Measurements from ENCODE around the gene KCNQ1.

The KCNQ1 gene

GRCh38 chr11:2776351-2777061 lies 331.7 kb downstream of the KCNQ1 start:
- peak; percentile 54 for DNase-seq

GRCh38 chr11:2777386-2777785 lies 332.6 kb downstream of the KCNQ1 start:
- DNase-seq: peak; percentile 80

GRCh38 chr11:2777871-2778629 lies 333.2 kb downstream of the KCNQ1 start:
- DNase-seq: peak; percentile 68

- peak; percentile 64 for DNase-seq
Observed at GRCh38 chr11:2778630-2779498, 334.1 kb downstream of the KCNQ1 start.

- peak; percentile 51 for DNase-seq
Observed at GRCh38 chr11:2779499-2779980, 334.7 kb downstream of the KCNQ1 start.

GRCh38 chr11:2779981-2780849 lies 335.4 kb downstream of the KCNQ1 start:
- DNase-seq: peak; percentile 56

GRCh38 chr11:2780850-2781407 lies 336.1 kb downstream of the KCNQ1 start:
- DNase-seq: no peak

- DNase-seq: peak; percentile 40
Observed at GRCh38 chr11:2781408-2782274, 336.8 kb downstream of the KCNQ1 start.

- DNase-seq: no peak
Observed at GRCh38 chr11:2782769-2783168, 338.0 kb downstream of the KCNQ1 start.

GRCh38 chr11:2783536-2784082 lies 338.8 kb downstream of the KCNQ1 start:
- no peak for DNase-seq

GRCh38 chr11:2787816-2788167 lies 343.0 kb downstream of the KCNQ1 start:
- no peak for DNase-seq

GRCh38 chr11:2788168-2789071 lies 343.6 kb downstream of the KCNQ1 start:
- DNase-seq: peak; percentile 84

GRCh38 chr11:2789331-2789730 lies 344.5 kb downstream of the KCNQ1 start:
- DNase-seq: peak; percentile 24

- peak; percentile 29 for DNase-seq
Observed at GRCh38 chr11:2789791-2790567, 345.2 kb downstream of the KCNQ1 start.

GRCh38 chr11:2790568-2790921 lies 345.7 kb downstream of the KCNQ1 start:
- peak; percentile 24 for DNase-seq

- DNase-seq: peak; percentile 50
Observed at GRCh38 chr11:2791139-2791520, 346.3 kb downstream of the KCNQ1 start.

- peak; percentile 52 for DNase-seq
Observed at GRCh38 chr11:2791521-2792380, 346.9 kb downstream of the KCNQ1 start.
